Uterus (tissue), 2 donors: Measurements from ENCODE around the gene KRT78.

Source experiments
- POLR2A ChIP-seq, 2 donors: fragments of 450-650 bp; IDR thresholded peaks; one replicate each; pipeline ENCODE4 v1.6.1; 2016; ENCODE audit warnings: antibody characterized with exemption in 2 of 2, mild to moderate bottlenecking in 1 of 2, moderate library complexity in 1 of 2
- TF ChIP-seq, protein P1 (sequence below), 4 experiments: fragments of 200-600 bp in 2 of 4; fragments of 450-650 bp in 2 of 4; sonication (generic) in 2 of 4; IDR thresholded peaks; one replicate each; pipeline ENCODE4 v1.5.1; 2016 to 2019; ENCODE audit warnings: antibody characterized with exemption in 4 of 4, mild to moderate bottlenecking in 2 of 4, moderate library complexity in 1 of 4

DNA sequence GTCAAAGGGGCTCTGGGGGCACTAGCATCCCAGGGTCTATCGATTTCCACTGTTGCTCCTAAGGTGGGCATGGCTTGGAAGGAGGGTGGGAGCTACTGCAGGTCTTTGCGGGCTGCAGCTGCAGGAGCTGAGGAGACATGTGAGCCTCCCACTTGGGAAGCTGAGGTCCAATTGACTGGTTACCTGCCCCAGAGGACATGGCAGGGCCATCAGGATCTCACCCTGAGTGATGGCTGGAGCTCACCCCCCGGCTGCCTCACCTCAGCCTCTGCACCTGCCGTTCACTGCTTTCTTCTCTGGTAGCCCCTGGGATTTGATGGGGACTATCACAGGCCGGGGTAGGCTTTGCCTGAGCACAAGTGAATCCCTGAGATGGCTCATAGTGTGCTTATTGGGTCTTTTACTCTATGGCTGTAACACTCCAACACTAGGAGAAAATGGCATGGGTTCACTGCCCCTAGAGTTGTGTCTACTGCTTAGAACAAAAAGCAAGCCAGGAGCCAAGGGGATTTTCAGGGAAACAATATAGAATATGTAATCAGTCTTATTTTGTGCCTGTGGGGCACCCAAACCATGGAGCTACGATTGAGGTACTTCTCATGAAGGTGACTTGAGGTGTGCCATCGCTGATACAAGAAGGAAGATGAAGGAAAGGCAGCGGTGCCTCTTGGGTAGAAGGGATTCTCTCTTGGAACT is 31.6 kb downstream of the KRT78 start:
- TF ChIP-seq, protein P1, sequence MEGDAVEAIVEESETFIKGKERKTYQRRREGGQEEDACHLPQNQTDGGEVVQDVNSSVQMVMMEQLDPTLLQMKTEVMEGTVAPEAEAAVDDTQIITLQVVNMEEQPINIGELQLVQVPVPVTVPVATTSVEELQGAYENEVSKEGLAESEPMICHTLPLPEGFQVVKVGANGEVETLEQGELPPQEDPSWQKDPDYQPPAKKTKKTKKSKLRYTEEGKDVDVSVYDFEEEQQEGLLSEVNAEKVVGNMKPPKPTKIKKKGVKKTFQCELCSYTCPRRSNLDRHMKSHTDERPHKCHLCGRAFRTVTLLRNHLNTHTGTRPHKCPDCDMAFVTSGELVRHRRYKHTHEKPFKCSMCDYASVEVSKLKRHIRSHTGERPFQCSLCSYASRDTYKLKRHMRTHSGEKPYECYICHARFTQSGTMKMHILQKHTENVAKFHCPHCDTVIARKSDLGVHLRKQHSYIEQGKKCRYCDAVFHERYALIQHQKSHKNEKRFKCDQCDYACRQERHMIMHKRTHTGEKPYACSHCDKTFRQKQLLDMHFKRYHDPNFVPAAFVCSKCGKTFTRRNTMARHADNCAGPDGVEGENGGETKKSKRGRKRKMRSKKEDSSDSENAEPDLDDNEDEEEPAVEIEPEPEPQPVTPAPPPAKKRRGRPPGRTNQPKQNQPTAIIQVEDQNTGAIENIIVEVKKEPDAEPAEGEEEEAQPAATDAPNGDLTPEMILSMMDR (IDR thresholded peaks at IDR 0.05) = no peak
- TF ChIP-seq POLR2A (IDR thresholded peaks at IDR 0.05) = no peak
